Measurements from ENCODE around the gene LRRC18.

GRCh38 chr10:48898426-48898825 is 41.2 kb downstream of the LRRC18 start:
- TF ChIP-seq CTCF (IDR thresholded peaks at IDR 0.05) (no peak), POLR2A (IDR thresholded peaks at IDR 0.05) (no peak)

All from adrenal gland (tissue), 5 donors.